Measurements from ENCODE around the gene GPD2. TPM values are rescaled to one million over a fixed set of nuclear protein-coding genes. Genes with fewer than 3 reads are reported as not detected.

GPD2 gene
- total and polyA plus RNA-seq, 2 of the 13 experiments (the other 11 are each of a cell fraction or from before 2014, with no cell fraction given) = not detected

DNA sequence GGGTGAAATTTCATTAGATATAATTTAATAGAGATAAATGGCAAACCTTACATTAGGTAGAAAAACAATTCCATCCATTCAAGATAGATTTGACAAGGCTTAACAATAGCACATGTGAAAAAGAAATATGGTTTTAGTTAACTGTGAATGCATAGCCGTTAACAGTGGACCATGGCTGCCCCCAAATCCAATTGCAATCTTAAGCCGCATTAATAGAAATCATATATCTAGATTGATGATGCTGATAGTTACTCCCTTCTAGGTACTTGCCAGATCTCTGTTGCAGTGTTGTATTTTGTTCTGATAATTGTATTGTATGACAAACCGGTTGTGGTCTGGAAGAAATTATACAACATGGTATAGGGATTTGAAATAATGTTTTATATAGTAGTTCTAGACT is 139.8 kb downstream of the GPD2 start (continued):
- no peak for TF ChIP-seq NCOA5 (CRISPR knock-in tag; IDR thresholded peaks at IDR 0.05)

DNA sequence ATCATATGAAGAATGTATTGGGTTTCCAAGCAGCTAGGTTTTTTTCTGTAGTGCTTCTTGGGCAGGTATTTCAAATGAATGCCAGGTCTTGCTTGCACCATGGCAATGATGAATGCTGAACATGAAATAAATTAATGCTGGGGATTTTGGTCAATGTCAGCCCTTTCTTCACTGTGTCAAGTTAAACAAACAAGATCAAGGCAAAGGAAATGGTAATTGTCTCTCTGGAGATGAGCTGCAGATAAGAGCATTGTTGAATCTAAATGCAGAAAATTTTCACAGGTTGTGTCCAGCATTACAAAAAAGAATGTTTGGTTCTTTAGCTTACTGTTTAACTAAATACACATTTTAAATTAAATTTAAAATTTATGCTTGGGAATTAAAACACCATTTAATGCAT is 144.3 kb downstream of the GPD2 start:
- Histone ChIP-seq H3K27me3 (ENCODE audit: control insufficient read depth in 1 of 2, insufficient read depth in 2 of 2, low read length in 2 of 2) (no peaks in the 10 kb centered on the region), H3K36me3 (replicated peaks in 1 of 2; ENCODE audit: control insufficient read depth in 1 of 2, insufficient read depth in 2 of 2, low read length in 2 of 2) (no peaks in the 10 kb centered on the region), H3K4me3 (replicated peaks in 1 of 3; ENCODE audit: insufficient read depth in 1 of 3, low read depth in 2 of 3, low read length in 3 of 3) (no peak overlapping the region), H3K79me2 (ENCODE audit: insufficient read depth, low read length) (no peaks in the 10 kb centered on the region), H2AFZ (ENCODE audit: low read length) (no peak overlapping the region), H3K27ac (ENCODE audit: extremely low read length, insufficient read depth, low read length) (no peak overlapping the region), H3K4me2 (ENCODE audit: low read depth, low read length) (no peak overlapping the region), H3K9me3 (ENCODE audit: low read length) (no peaks in the 10 kb centered on the region), H3K4me1 (ENCODE audit: insufficient read depth, low read length) (no peaks in the 10 kb centered on the region), H4K20me1 (ENCODE audit: insufficient read depth, low read length) (no peaks in the 10 kb centered on the region), H3K9ac (ENCODE audit: insufficient read depth, low read depth, low read length) (no peak overlapping the region)
- CTCF ChIA-PET (ENCODE audit: low intra/inter-chr PET ratio, low total read pairs) = no interaction called here
- DNase-seq (ENCODE audit: low spot score) (no peak), FAIRE-seq (peak; percentile 4), ATAC-seq (no peak)
- POLR2A ChIA-PET = no interaction called here
- intact Hi-C loops (cut with micrococcal nuclease; ENCODE audit: unreplicated experiment) = no loop called here
- no TSS peak for BruUV-seq (replicated peaks)
- in situ Hi-C loops (cut with HindIII; ENCODE audit: extremely low pct_ligation_motif_present, low pct_unique_long_range_greater_than_20kb) = no loop called here
- TF ChIP-seq ZNF75D (CRISPR knock-in tag; IDR thresholded peaks at IDR 0.05; ENCODE audit: borderline replicate concordance) (no peak), SRF (IDR thresholded peaks at IDR 0.05; ENCODE audit: low read depth, low read length) (no peak), FOSL2 (CRISPR knock-in tag; IDR thresholded peaks at IDR 0.05) (no peak), KLF9 (CRISPR knock-in tag; IDR thresholded peaks at IDR 0.05; ENCODE audit: low read depth) (no peak), ZNF775 (CRISPR knock-in tag; IDR thresholded peaks at IDR 0.05; ENCODE audit: borderline replicate concordance) (no peak), NFYC (CRISPR knock-in tag; IDR thresholded peaks at IDR 0.05) (no peak), SALL2 (CRISPR knock-in tag; IDR thresholded peaks at IDR 0.05) (no peak), PLRG1 (conservative IDR thresholded peaks at IDR 0.05) (no peak), KLF12 (CRISPR knock-in tag; IDR thresholded peaks at IDR 0.05; ENCODE audit: borderline replicate concordance) (no peak), SP5 (CRISPR knock-in tag; IDR thresholded peaks at IDR 0.05; ENCODE audit: borderline replicate concordance, low read depth) (no peak), JUND (CRISPR knock-in tag; IDR thresholded peaks at IDR 0.05) (no peak), ZNF230 (CRISPR knock-in tag; IDR thresholded peaks at IDR 0.05) (no peak), ZNF383 (CRISPR knock-in tag; IDR thresholded peaks at IDR 0.05; ENCODE audit: borderline replicate concordance) (no peak), MIER2 (CRISPR knock-in tag; IDR thresholded peaks at IDR 0.05) (no peak), DMAP1 (CRISPR knock-in tag; IDR thresholded peaks at IDR 0.05) (no peak)
